ENCODE results near the gene PRPF6.

PRPF6 gene

GRCh38 chr20:64001607-64002011, 20.7 kb downstream of the PRPF6 start:
- Histone ChIP-seq H4K5ac (ENCODE audit: low read length) (no peak overlapping the region), H3K4ac (ENCODE audit: low read depth, low read length) (no peak overlapping the region), H3K27me3 (ENCODE audit: insufficient read depth, low read length, poor library complexity) (no peaks in the 10 kb centered on the region), H3K36me3 (ENCODE audit: control insufficient read depth, insufficient read depth, low read length) (peaks cover 15% of the 10 kb centered on the region), H3K23ac (ENCODE audit: low read length) (no peak overlapping the region), H3K9ac (ENCODE audit: low read length) (no peak overlapping the region), H3K56ac (ENCODE audit: low read length) (no peak overlapping the region), H3K27ac (ENCODE audit: low read depth, low read length) (no peak overlapping the region), H2BK15ac (replicated peaks; ENCODE audit: low read depth) (no peak overlapping the region), H3K4me2 (ENCODE audit: low read length) (no peak overlapping the region), H4K8ac (ENCODE audit: low read depth, low read length) (no peak overlapping the region), H3K4me3 (ENCODE audit: low read length) (no peak overlapping the region), H2BK120ac (ENCODE audit: low read depth, low read length) (no peak overlapping the region), H3K18ac (ENCODE audit: low read length) (no peak overlapping the region), H2BK5ac (ENCODE audit: low read length) (no peak overlapping the region), H3K4me1 (ENCODE audit: control insufficient read depth, low read depth, low read length) (no peaks in the 10 kb centered on the region), H3K79me1 (ENCODE audit: low read length) (no peaks in the 10 kb centered on the region), H3K79me2 (ENCODE audit: control insufficient read depth, insufficient read depth, low read length) (no peaks in the 10 kb centered on the region), H2AK5ac (ENCODE audit: low read length) (no peak overlapping the region)
- WGBS (ENCODE audit: extremely low coverage, insufficient coverage, low lambda C conversion rate): no CpG with 5 or more reads among the region's 11 CpGs
- DNase-seq: no peak

- no CpG with 5 or more reads among the region's 7 CpGs for WGBS (ENCODE audit: extremely low coverage, insufficient coverage, low lambda C conversion rate)
Measured at GRCh38 chr20:64003960-64004725, 23.2 kb downstream of the PRPF6 start.

GRCh38 chr20:64005394-64005793, 24.5 kb downstream of the PRPF6 start:
- no CpG with 5 or more reads among the region's 6 CpGs for WGBS (ENCODE audit: extremely low coverage, insufficient coverage, low lambda C conversion rate)
- H3K27me3 ChIP-seq (ENCODE audit: insufficient read depth, low read length, poor library complexity): no peaks in the 10 kb centered on the region
- H2BK15ac ChIP-seq (replicated peaks; ENCODE audit: low read depth): no peak overlapping the region

More at GRCh38 chr20:64003960-64004725, 23.2 kb downstream of the PRPF6 start:
- H3K18ac ChIP-seq (ENCODE audit: low read length): no peak overlapping the region
- peaks cover 3% of the 10 kb centered on the region for H3K79me1 ChIP-seq (ENCODE audit: low read length)
- H3K27me3 ChIP-seq (ENCODE audit: insufficient read depth, low read length, poor library complexity): no peaks in the 10 kb centered on the region
- H4K8ac ChIP-seq (ENCODE audit: low read depth, low read length): no peak overlapping the region
- H3K9ac ChIP-seq (ENCODE audit: low read length): no peak overlapping the region
- no peak overlapping the region for H3K4ac ChIP-seq (ENCODE audit: low read depth, low read length)
- H2BK5ac ChIP-seq (ENCODE audit: low read length): no peak overlapping the region
- no peak overlapping the region for H3K4me2 ChIP-seq (ENCODE audit: low read length)
- no peak overlapping the region for H3K27ac ChIP-seq (ENCODE audit: low read depth, low read length)
- peaks cover 17% of the 10 kb centered on the region for H3K36me3 ChIP-seq (ENCODE audit: control insufficient read depth, insufficient read depth, low read length)
- H3K23ac ChIP-seq (ENCODE audit: low read length): no peak overlapping the region
- no peak for DNase-seq
- no peaks in the 10 kb centered on the region for H3K79me2 ChIP-seq (ENCODE audit: control insufficient read depth, insufficient read depth, low read length)
- H4K5ac ChIP-seq (ENCODE audit: low read length): no peak overlapping the region
- no peak overlapping the region for H3K56ac ChIP-seq (ENCODE audit: low read length)
- no peak overlapping the region for H2BK120ac ChIP-seq (ENCODE audit: low read depth, low read length)
- H3K4me1 ChIP-seq (ENCODE audit: control insufficient read depth, low read depth, low read length): no peaks in the 10 kb centered on the region
- no peak overlapping the region for H2BK15ac ChIP-seq (replicated peaks; ENCODE audit: low read depth)
- no peak overlapping the region for H2AK5ac ChIP-seq (ENCODE audit: low read length)
- H3K4me3 ChIP-seq (ENCODE audit: low read length): no peak overlapping the region

GRCh38 chr20:64006490-64006889, 25.6 kb downstream of the PRPF6 start:
- Histone ChIP-seq H2BK15ac (replicated peaks; ENCODE audit: low read depth) (no peak overlapping the region), H3K27me3 (ENCODE audit: insufficient read depth, low read length, poor library complexity) (no peaks in the 10 kb centered on the region), H4K8ac (ENCODE audit: low read depth, low read length) (no peak overlapping the region), H2BK120ac (ENCODE audit: low read depth, low read length) (no peak overlapping the region), H3K4me2 (ENCODE audit: low read length) (no peak overlapping the region), H3K23ac (ENCODE audit: low read length) (no peak overlapping the region), H4K5ac (ENCODE audit: low read length) (no peak overlapping the region), H3K36me3 (ENCODE audit: control insufficient read depth, insufficient read depth, low read length) (peaks cover 19% of the 10 kb centered on the region), H3K56ac (ENCODE audit: low read length) (no peak overlapping the region), H3K4ac (ENCODE audit: low read depth, low read length) (no peak overlapping the region), H3K9ac (ENCODE audit: low read length) (no peak overlapping the region), H3K27ac (ENCODE audit: low read depth, low read length) (no peak overlapping the region), H3K18ac (ENCODE audit: low read length) (no peak overlapping the region), H2BK5ac (ENCODE audit: low read length) (no peak overlapping the region), H3K79me2 (ENCODE audit: control insufficient read depth, insufficient read depth, low read length) (no peaks in the 10 kb centered on the region), H3K4me3 (ENCODE audit: low read length) (no peak overlapping the region), H3K79me1 (ENCODE audit: low read length) (peaks cover 3% of the 10 kb centered on the region), H3K4me1 (ENCODE audit: control insufficient read depth, low read depth, low read length) (no peaks in the 10 kb centered on the region), H2AK5ac (ENCODE audit: low read length) (no peak overlapping the region)
- no CpG with 5 or more reads among the region's 10 CpGs for WGBS (ENCODE audit: extremely low coverage, insufficient coverage, low lambda C conversion rate)
- no peak for DNase-seq

More at GRCh38 chr20:64005394-64005793, 24.5 kb downstream of the PRPF6 start:
- H4K5ac ChIP-seq (ENCODE audit: low read length): no peak overlapping the region
- H3K9ac ChIP-seq (ENCODE audit: low read length): no peak overlapping the region
- no peaks in the 10 kb centered on the region for H3K4me1 ChIP-seq (ENCODE audit: control insufficient read depth, low read depth, low read length)
- H3K4ac ChIP-seq (ENCODE audit: low read depth, low read length): no peak overlapping the region
- H2BK5ac ChIP-seq (ENCODE audit: low read length): no peak overlapping the region
- H4K8ac ChIP-seq (ENCODE audit: low read depth, low read length): no peak overlapping the region
- no peak overlapping the region for H3K23ac ChIP-seq (ENCODE audit: low read length)
- no peak overlapping the region for H3K18ac ChIP-seq (ENCODE audit: low read length)
- H3K4me2 ChIP-seq (ENCODE audit: low read length): no peak overlapping the region
- no peak overlapping the region for H2AK5ac ChIP-seq (ENCODE audit: low read length)
- peaks cover 3% of the 10 kb centered on the region for H3K79me1 ChIP-seq (ENCODE audit: low read length)
- H3K36me3 ChIP-seq (ENCODE audit: control insufficient read depth, insufficient read depth, low read length): peaks cover 17% of the 10 kb centered on the region
- no peak overlapping the region for H2BK120ac ChIP-seq (ENCODE audit: low read depth, low read length)
- no peak overlapping the region for H3K4me3 ChIP-seq (ENCODE audit: low read length)
- no peaks in the 10 kb centered on the region for H3K79me2 ChIP-seq (ENCODE audit: control insufficient read depth, insufficient read depth, low read length)
- no peak overlapping the region for H3K27ac ChIP-seq (ENCODE audit: low read depth, low read length)
- DNase-seq: no peak
- H3K56ac ChIP-seq (ENCODE audit: low read length): no peak overlapping the region

GRCh38 chr20:64006902-64007301, 26.0 kb downstream of the PRPF6 start:
- Histone ChIP-seq H3K23ac (ENCODE audit: low read length) (no peak overlapping the region), H3K4me1 (ENCODE audit: control insufficient read depth, low read depth, low read length) (no peaks in the 10 kb centered on the region), H2BK120ac (ENCODE audit: low read depth, low read length) (no peak overlapping the region), H2BK5ac (ENCODE audit: low read length) (no peak overlapping the region), H3K56ac (ENCODE audit: low read length) (no peak overlapping the region), H3K27me3 (ENCODE audit: insufficient read depth, low read length, poor library complexity) (no peaks in the 10 kb centered on the region), H2AK5ac (ENCODE audit: low read length) (no peak overlapping the region), H3K27ac (ENCODE audit: low read depth, low read length) (no peak overlapping the region), H4K5ac (ENCODE audit: low read length) (no peak overlapping the region), H3K18ac (ENCODE audit: low read length) (no peak overlapping the region), H4K8ac (ENCODE audit: low read depth, low read length) (no peak overlapping the region), H3K79me2 (ENCODE audit: control insufficient read depth, insufficient read depth, low read length) (no peaks in the 10 kb centered on the region), H3K36me3 (ENCODE audit: control insufficient read depth, insufficient read depth, low read length) (peaks cover 17% of the 10 kb centered on the region), H3K79me1 (ENCODE audit: low read length) (peaks cover 3% of the 10 kb centered on the region), H3K4me3 (ENCODE audit: low read length) (no peak overlapping the region), H3K4ac (ENCODE audit: low read depth, low read length) (no peak overlapping the region), H3K4me2 (ENCODE audit: low read length) (no peak overlapping the region), H2BK15ac (replicated peaks; ENCODE audit: low read depth) (no peak overlapping the region), H3K9ac (ENCODE audit: low read length) (no peak overlapping the region)
- no peak for DNase-seq
- WGBS (ENCODE audit: extremely low coverage, insufficient coverage, low lambda C conversion rate): no CpG with 5 or more reads among the region's 3 CpGs

Data from mesendoderm (in vitro differentiated cells).